Caco-2 (cell line): ENCODE data around the gene FAAP100. TPM values are rescaled to one million over a fixed set of nuclear protein-coding genes. Genes with fewer than 3 reads are reported as not detected.
A peak's percentile ranks its signal among the peaks of the same experiment; 100 is the strongest.

ENCODE experiments used
- BruUV-seq: library from RNA; stranded (reverse); fragments of 400-500 nt; replicated peaks from 2 replicates; lab custom pipeline; 2021; lab: Mats Ljungman, UMichigan
- CTCF ChIA-PET: fragments of 300-600 bp; sonication (Branson Sonifier 250); formaldehyde crosslinking; loops from one replicate; lab custom pipeline; 2022; ENCODE audit warnings: antibody characterized with exemption; lab: Charles Lee
- POLR2A ChIA-PET: fragments of 300-600 bp; sonication (Branson Sonifier 250); formaldehyde crosslinking; loops from one replicate; lab custom pipeline; 2022; ENCODE audit warnings: antibody characterized with exemption; lab: Charles Lee
- DNase-seq, 2 experiments: peaks; one replicate each; pipeline versions ENCODE4 v3.0.0 to v3.0.0-alpha.2; 2020 to 2022
- H3K27me3 ChIP-seq: replicated peaks from 2 replicates; pipeline ENCODE4 v1.6.0; 2011; ENCODE audit warnings: low read length; ENCODE audit not compliant: control insufficient read depth, insufficient read depth
- H3K36me3 ChIP-seq: 2 replicates; pipeline ENCODE4 v1.5.1; 2011; ENCODE audit warnings: low read length; ENCODE audit not compliant: control insufficient read depth, insufficient read depth
- H3K4me1 ChIP-seq: fragments of 250-450 bp; sonication (Bioruptor Pico); 2 replicates; pipeline ENCODE4 v1.5.1; 2020; ENCODE audit warnings: mild to moderate bottlenecking
- H3K4me3 ChIP-seq: 2 replicates; pipeline ENCODE4 v1.5.1; 2011; ENCODE audit warnings: low read depth, mild to moderate bottlenecking, control low read depth, low read length
- H3K9me3 ChIP-seq: fragments of 250-450 bp; sonication (Bioruptor Pico); 2 replicates; pipeline ENCODE4 v1.5.1; 2020; ENCODE audit warnings: mild to moderate bottlenecking, moderate library complexity
- H3K27ac Mint-ChIP-seq: one replicate; pipeline ENCODE4 v1.8.0; 2022; ENCODE audit warnings: mixed read lengths; ENCODE audit not compliant: unreplicated experiment
- H3K27me3 Mint-ChIP-seq: one replicate; pipeline ENCODE4 v1.8.0; 2022; ENCODE audit warnings: mixed read lengths; ENCODE audit not compliant: insufficient read depth, unreplicated experiment
- H3K36me3 Mint-ChIP-seq: one replicate; pipeline ENCODE4 v1.8.0; 2022; ENCODE audit warnings: mild to moderate bottlenecking, mixed read lengths; ENCODE audit not compliant: insufficient read depth, unreplicated experiment
- H3K4me1 Mint-ChIP-seq: one replicate; pipeline ENCODE4 v1.8.0; 2022; ENCODE audit warnings: low read depth, mixed read lengths; ENCODE audit not compliant: unreplicated experiment
- H3K4me3 Mint-ChIP-seq: one replicate; pipeline ENCODE4 v1.8.0; 2022; ENCODE audit warnings: mild to moderate bottlenecking, moderate library complexity, mixed read lengths; ENCODE audit not compliant: unreplicated experiment
- H3K9me3 Mint-ChIP-seq: one replicate; pipeline ENCODE4 v1.8.0; 2022; ENCODE audit warnings: mixed read lengths; ENCODE audit not compliant: unreplicated experiment
- intact Hi-C: fragments of 100-400 bp; cut with micrococcal nuclease; formaldehyde crosslinking; loops from one replicate; pipeline ENCODE4 v1.10.0; 2022; ENCODE audit not compliant: unreplicated experiment
- total RNA-seq: library from RNA; stranded (reverse); gene quantifications from 2 replicates; pipeline ENCODE4 v1.2.3, GENCODE V29; 2022
- TF ChIP-seq, protein P1 (sequence below), 2 experiments: fragments of 200-600 bp in 1 of 2; IDR thresholded peaks; 1 replicate in 1 of 2; 2 replicates in 1 of 2; pipeline versions ENCODE4 v1.5.1 to v1.8.0; 2011 to 2022; ENCODE audit warnings: antibody characterized with exemption in 1 of 2, control low read depth in 1 of 2, inconsistent platforms in 1 of 2, low read depth in 1 of 2, low read length in 1 of 2, mild to moderate bottlenecking in 1 of 2, moderate library complexity in 1 of 2; ENCODE audit not compliant: insufficient read depth in 1 of 2, severe bottlenecking in 1 of 2, unreplicated experiment in 1 of 2

FAAP100 gene
- total RNA-seq, 1 experiment from 2014 or later: 38.5 TPM

DNA sequence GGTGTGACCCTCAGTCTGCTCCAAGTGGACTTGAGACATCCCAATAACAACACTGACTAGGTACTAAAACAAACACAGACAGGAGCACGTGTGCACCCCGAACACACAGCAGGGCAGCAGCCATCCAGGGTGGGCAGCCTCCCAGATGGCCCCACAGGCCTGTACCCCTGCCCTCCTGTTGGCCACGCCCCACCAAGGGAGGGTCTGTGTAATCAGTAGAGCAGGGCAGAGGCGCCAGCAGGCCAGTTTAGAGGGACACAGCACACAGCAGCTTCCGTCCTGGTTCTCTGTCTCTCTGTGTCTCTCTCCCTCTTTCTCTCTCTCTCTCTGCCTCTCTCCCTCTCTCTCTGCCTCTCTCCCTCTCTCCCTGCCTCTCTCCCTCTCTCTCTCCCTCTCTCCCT lies 61.0 kb downstream of the FAAP100 start:
- intact Hi-C loops: no loop called here
- no peak for DNase-seq

DNA sequence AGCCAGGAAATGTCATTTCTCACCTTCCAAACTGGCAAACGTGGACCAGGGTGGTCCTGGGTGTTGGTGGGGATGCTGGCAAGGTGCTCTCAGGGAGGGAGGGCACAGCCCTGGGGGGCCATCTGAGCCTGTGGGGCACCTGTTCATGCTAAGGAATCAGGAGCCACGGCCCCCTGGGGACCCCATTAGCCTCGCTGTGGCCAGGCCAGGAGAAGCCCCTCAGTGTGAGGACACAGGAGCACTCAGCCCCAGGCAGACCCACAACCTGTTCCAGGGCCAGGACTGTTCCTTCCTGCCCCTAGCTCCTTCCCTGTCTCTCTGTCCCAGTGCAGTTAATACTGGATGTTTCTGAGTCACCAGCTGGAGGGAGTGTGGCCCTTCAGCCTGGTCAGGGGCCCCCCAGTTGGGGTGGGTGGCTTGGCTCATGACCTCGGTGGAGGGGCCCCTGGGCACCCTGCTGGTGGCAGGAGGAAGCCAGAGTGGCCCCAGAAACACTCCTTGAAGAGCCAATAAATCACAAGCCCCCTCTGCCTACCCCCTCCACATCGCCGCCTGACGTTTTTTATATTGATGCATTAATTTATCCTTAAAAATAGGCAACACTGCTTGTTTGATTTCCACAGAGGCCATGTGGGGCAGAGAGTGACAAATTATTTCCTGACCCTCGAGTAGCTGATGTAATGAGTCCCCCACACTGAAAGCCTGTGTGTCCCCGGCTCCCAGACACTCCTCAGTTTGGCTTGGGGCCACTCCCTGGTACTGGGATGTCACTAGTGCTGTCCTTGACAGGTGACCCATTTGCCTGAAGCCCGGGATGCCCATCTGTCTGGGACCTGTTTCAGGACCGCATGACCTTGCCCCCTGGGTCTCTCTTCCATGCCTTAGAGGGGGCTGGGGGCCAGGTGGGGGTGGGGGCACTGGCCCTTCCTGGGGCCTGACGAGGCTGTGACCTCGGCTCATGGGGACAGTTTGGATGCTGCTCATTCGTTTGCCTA lies 61.9 kb downstream of the FAAP100 start:
- Histone ChIP-seq H3K36me3 (no peaks in the 10 kb centered on the region), H3K9me3 (no peaks in the 10 kb centered on the region), H3K4me3 (no peak overlapping the region), H3K27me3 (no peaks in the 10 kb centered on the region), H3K4me1 (peaks cover 11% of the 10 kb centered on the region)
- peaks cover 16% of the 10 kb centered on the region for H3K4me1 Mint-ChIP-seq
- CTCF ChIA-PET: no interaction called here
- H3K27ac Mint-ChIP-seq: peak overlapping the region; percentile 69
- BruUV-seq: no TSS peak
- H3K4me3 Mint-ChIP-seq: peak overlapping the region; percentile 60
- DNase-seq: no peak
- H3K27me3 Mint-ChIP-seq: no peaks in the 10 kb centered on the region
- POLR2A ChIA-PET: interaction anchor here (0.6 kb wide), 1 partner anchor 268 kb away, joined by 5 read pairs; the partner anchor contains the start of gene CEP131
- TF ChIP-seq, protein P1, sequence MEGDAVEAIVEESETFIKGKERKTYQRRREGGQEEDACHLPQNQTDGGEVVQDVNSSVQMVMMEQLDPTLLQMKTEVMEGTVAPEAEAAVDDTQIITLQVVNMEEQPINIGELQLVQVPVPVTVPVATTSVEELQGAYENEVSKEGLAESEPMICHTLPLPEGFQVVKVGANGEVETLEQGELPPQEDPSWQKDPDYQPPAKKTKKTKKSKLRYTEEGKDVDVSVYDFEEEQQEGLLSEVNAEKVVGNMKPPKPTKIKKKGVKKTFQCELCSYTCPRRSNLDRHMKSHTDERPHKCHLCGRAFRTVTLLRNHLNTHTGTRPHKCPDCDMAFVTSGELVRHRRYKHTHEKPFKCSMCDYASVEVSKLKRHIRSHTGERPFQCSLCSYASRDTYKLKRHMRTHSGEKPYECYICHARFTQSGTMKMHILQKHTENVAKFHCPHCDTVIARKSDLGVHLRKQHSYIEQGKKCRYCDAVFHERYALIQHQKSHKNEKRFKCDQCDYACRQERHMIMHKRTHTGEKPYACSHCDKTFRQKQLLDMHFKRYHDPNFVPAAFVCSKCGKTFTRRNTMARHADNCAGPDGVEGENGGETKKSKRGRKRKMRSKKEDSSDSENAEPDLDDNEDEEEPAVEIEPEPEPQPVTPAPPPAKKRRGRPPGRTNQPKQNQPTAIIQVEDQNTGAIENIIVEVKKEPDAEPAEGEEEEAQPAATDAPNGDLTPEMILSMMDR (IDR thresholded peaks at IDR 0.05; ENCODE audit: insufficient read depth in 1 of 2, low read depth in 1 of 2, low read length in 1 of 2, severe bottlenecking in 1 of 2, unreplicated experiment in 1 of 2): no peak
- intact Hi-C loops: no loop called here
- no peaks in the 10 kb centered on the region for H3K9me3 Mint-ChIP-seq
- H3K36me3 Mint-ChIP-seq: peaks cover 5% of the 10 kb centered on the region

More for the DNA sequence above, 61.0 kb downstream of the FAAP100 start:
- Mint-ChIP-seq H3K27me3 (no peaks in the 10 kb centered on the region), H3K9me3 (no peaks in the 10 kb centered on the region), H3K4me3 (no peak overlapping the region), H3K4me1 (peaks cover 16% of the 10 kb centered on the region), H3K36me3 (peaks cover 5% of the 10 kb centered on the region), H3K27ac (no peak overlapping the region)
- Histone ChIP-seq H3K27me3 (no peaks in the 10 kb centered on the region), H3K9me3 (no peaks in the 10 kb centered on the region), H3K36me3 (no peaks in the 10 kb centered on the region), H3K4me3 (no peak overlapping the region), H3K4me1 (peaks cover 11% of the 10 kb centered on the region)
- ChIA-PET CTCF (no interaction called here), POLR2A (no interaction called here)
- BruUV-seq: no TSS peak
- TF ChIP-seq, protein P1 (IDR thresholded peaks at IDR 0.05; ENCODE audit: insufficient read depth in 1 of 2, low read depth in 1 of 2, low read length in 1 of 2, severe bottlenecking in 1 of 2, unreplicated experiment in 1 of 2): no peak

Other genes starting within 250 kb of the FAAP100 start
- gene BAHCC1, start 156.9 kb downstream of the FAAP100 start, total RNA-seq: 10.2 and 15.5 TPM in 2 replicates
- gene ACTG1, start 39.6 kb downstream of the FAAP100 start, total RNA-seq: 1,436 and 1,933 TPM in 2 replicates
- gene FSCN2, start 24.0 kb downstream of the FAAP100 start, total RNA-seq: 2.1 and 2.9 TPM in 2 replicates
- gene NPLOC4, start 84.8 kb upstream of the FAAP100 start, total RNA-seq: 119 and 139 TPM in 2 replicates
- 4.0 and 4.1 TPM in 2 replicates for gene TSPAN10, start 84.8 kb upstream of the FAAP100 start, total RNA-seq
- not detected in 2 replicates for gene PDE6G, start 104.2 kb upstream of the FAAP100 start, total RNA-seq
- 32.4 and 37.0 TPM in 2 replicates for gene OXLD1, start 114.3 kb upstream of the FAAP100 start, total RNA-seq
- 49.0 and 50.5 TPM in 2 replicates for gene CCDC137, start 114.4 kb upstream of the FAAP100 start, total RNA-seq
- gene ARL16, start 131.4 kb upstream of the FAAP100 start, total RNA-seq: 45.1 and 49.8 TPM in 2 replicates
- gene HGS, start 131.7 kb upstream of the FAAP100 start, total RNA-seq: 176 and 178 TPM in 2 replicates
- gene MRPL12, start 151.0 kb upstream of the FAAP100 start, total RNA-seq: 164 and 176 TPM in 2 replicates
- 49.5 and 54.8 TPM in 2 replicates for gene SLC25A10, start 159.9 kb upstream of the FAAP100 start, total RNA-seq